AG09319 (cell line): ENCODE measurements around the gene SLC29A1.
A peak's percentile ranks its signal among the peaks of the same experiment; 100 is the strongest.

Source experiments
- DNase-seq: peaks from one replicate; pipeline ENCODE4 v3.0.0-alpha.2; 2010; ENCODE audit warnings: low read depth; ENCODE audit errors: extremely low read depth
- CTCF ChIP-seq: IDR thresholded peaks from 2 replicates; pipeline ENCODE4 v1.5.1; 2011; ENCODE audit warnings: low read depth, mild to moderate bottlenecking, inconsistent platforms, low read length, moderate library complexity

Gene SLC29A1

GRCh38 chr6:44266347-44266746 lies 43.0 kb downstream of the SLC29A1 start:
- DNase-seq: no peak
- no peak for TF ChIP-seq CTCF

GRCh38 chr6:44267252-44267651 lies 43.9 kb downstream of the SLC29A1 start:
- TF ChIP-seq CTCF: no peak
- no peak for DNase-seq

GRCh38 chr6:44268095-44268628 lies 44.8 kb downstream of the SLC29A1 start:
- peak; percentile 98 for TF ChIP-seq CTCF
- DNase-seq: no peak

- DNase-seq: no peak
- no peak for TF ChIP-seq CTCF
These were observed 46.0 kb downstream of the SLC29A1 start for GRCh38 chr6:44269178-44269920.

- TF ChIP-seq CTCF: no peak
- no peak for DNase-seq
These were observed 46.6 kb downstream of the SLC29A1 start, which contains the start of gene TMEM151B for GRCh38 chr6:44269921-44270525. Gene TMEM151B (plus strand): TSS chr6:44270450. CDS start chr6:44270743, 293 bp downstream.

- DNase-seq: no peak
- no peak for TF ChIP-seq CTCF
These were observed 47.4 kb downstream of the SLC29A1 start for GRCh38 chr6:44270526-44271405.
